SU-DHL-6 (cell line): ENCODE data around the gene MDM1.

ENCODE experiments used
- H2AFZ ChIP-seq: fragments of 200-600 bp; sonication (generic); 2 replicates; pipeline ENCODE4 v1.6.1; 2014; ENCODE audit warnings: low read depth, mild to moderate bottlenecking, moderate library complexity, mixed read lengths, antibody characterized with exemption, low read length; ENCODE audit not compliant: severe bottlenecking
- H3F3A ChIP-seq: fragments of 200-600 bp; shearing (Covaris generic); 2 replicates; pipeline ENCODE4 v1.6.0; 2016; ENCODE audit warnings: antibody characterized with exemption, mild to moderate bottlenecking; ENCODE audit not compliant: insufficient read depth
- H3K27ac ChIP-seq: fragments of 200-600 bp; sonication (generic); 2 replicates; pipeline ENCODE4 v1.5.1; 2016; ENCODE audit warnings: low read depth, mild to moderate bottlenecking, low read length, moderate library complexity, mixed read lengths
- H3K27me3 ChIP-seq: fragments of 200-600 bp; sonication (generic), shearing (Covaris generic); 2 replicates; pipeline ENCODE4 v1.6.0; 2014; ENCODE audit warnings: mild to moderate bottlenecking, low read length
- H3K36me3 ChIP-seq: fragments of 200-600 bp; sonication (generic); 2 replicates; pipeline ENCODE4 v1.6.1; 2014; ENCODE audit warnings: mild to moderate bottlenecking, low read length, mixed read lengths
- H3K4me2 ChIP-seq: fragments of 300-600, 200-600 bp; shearing (Covaris generic), sonication (generic); 2 replicates; pipeline ENCODE4 v1.6.0; 2014; ENCODE audit warnings: low read length, low read depth, mild to moderate bottlenecking; ENCODE audit not compliant: poor library complexity, severe bottlenecking
- H3K4me3 ChIP-seq: fragments of 200-600 bp; sonication (generic); 2 replicates; pipeline ENCODE4 v1.5.1; 2014; ENCODE audit warnings: antibody characterized with exemption, low read length, mild to moderate bottlenecking, mixed read lengths; ENCODE audit not compliant: insufficient read depth, poor library complexity, severe bottlenecking
- H3K79me2 ChIP-seq: fragments of 200-600 bp; sonication (generic); 2 replicates; pipeline ENCODE4 v1.6.1; 2014; ENCODE audit warnings: mild to moderate bottlenecking, low read length, moderate library complexity; ENCODE audit not compliant: insufficient read depth
- H3K9ac ChIP-seq: fragments of 200-600 bp; sonication (generic); 2 replicates; pipeline ENCODE4 v1.7.0; 2014; ENCODE audit warnings: mild to moderate bottlenecking, low read length
- H3K9me2 ChIP-seq: fragments of 200-600 bp; sonication (generic); replicated peaks from 2 replicates; pipeline ENCODE4 v1.6.1; 2014; ENCODE audit warnings: low read length; ENCODE audit not compliant: insufficient read depth
- H3K9me3 ChIP-seq: fragments of 200-600 bp; sonication (generic); 2 replicates; pipeline ENCODE4 v1.6.1; 2014; ENCODE audit warnings: low read length, mixed read lengths; ENCODE audit not compliant: insufficient read depth
- H4K20me1 ChIP-seq: fragments of 200-600 bp; sonication (generic); 2 replicates; pipeline ENCODE4 v1.6.1; 2014; ENCODE audit warnings: low read depth, mild to moderate bottlenecking, antibody characterized with exemption, low read length, moderate library complexity, mixed read lengths
- CTCF ChIP-seq: fragments of 200-600 bp; sonication (generic); IDR thresholded peaks from one replicate; pipeline ENCODE4 v1.5.1; 2017; ENCODE audit warnings: antibody characterized with exemption, mild to moderate bottlenecking, low read length, moderate library complexity; ENCODE audit not compliant: insufficient read depth, poor library complexity, severe bottlenecking
- EZH2phosphoT487 ChIP-seq: fragments of 200-600 bp; sonication (generic), shearing (Covaris generic); conservative IDR thresholded peaks from 2 replicates; pipeline ENCODE4 v1.6.1; 2018; ENCODE audit warnings: mild to moderate bottlenecking, antibody characterized with exemption, low read length, moderate library complexity, mixed read lengths

Gene MDM1

GRCh38 chr12:68374307-68374982 lies 42.3 kb upstream of the MDM1 start:
- no peak overlapping the region for H3K27ac ChIP-seq
- no peaks in the 10 kb centered on the region for H4K20me1 ChIP-seq
- H3K9me2 ChIP-seq: no peaks in the 10 kb centered on the region
- H3K9ac ChIP-seq: no peak overlapping the region
- no peaks in the 10 kb centered on the region for H3F3A ChIP-seq
- TF ChIP-seq CTCF (no peak), EZH2phosphoT487 (no peak)
- H3K4me3 ChIP-seq: no peak overlapping the region
- H3K79me2 ChIP-seq: no peaks in the 10 kb centered on the region
- no peak overlapping the region for H3K4me2 ChIP-seq
- no peaks in the 10 kb centered on the region for H3K9me3 ChIP-seq
- no peaks in the 10 kb centered on the region for H3K36me3 ChIP-seq
- no peaks in the 10 kb centered on the region for H3K27me3 ChIP-seq
- no peak overlapping the region for H2AFZ ChIP-seq

- Histone ChIP-seq H2AFZ (no peak overlapping the region), H3K27me3 (no peaks in the 10 kb centered on the region), H3K79me2 (no peaks in the 10 kb centered on the region), H3K9me2 (no peaks in the 10 kb centered on the region), H3F3A (no peaks in the 10 kb centered on the region), H3K4me3 (no peak overlapping the region), H3K9me3 (no peaks in the 10 kb centered on the region), H3K9ac (no peak overlapping the region), H3K27ac (no peak overlapping the region), H3K4me2 (no peak overlapping the region), H3K36me3 (no peaks in the 10 kb centered on the region), H4K20me1 (no peaks in the 10 kb centered on the region)
- TF ChIP-seq EZH2phosphoT487: no peak
- no peak for TF ChIP-seq CTCF
Measured at GRCh38 chr12:68370667-68371066, 38.5 kb upstream of the MDM1 start.

- Histone ChIP-seq H3K9me2 (no peaks in the 10 kb centered on the region), H3K36me3 (no peaks in the 10 kb centered on the region), H3K9ac (no peak overlapping the region)
Measured at GRCh38 chr12:68370006-68370590, 37.9 kb upstream of the MDM1 start.

More at GRCh38 chr12:68370006-68370590, 37.9 kb upstream of the MDM1 start:
- H3K4me2 ChIP-seq: no peak overlapping the region
- no peak overlapping the region for H3K4me3 ChIP-seq
- no peaks in the 10 kb centered on the region for H3K79me2 ChIP-seq
- no peaks in the 10 kb centered on the region for H3K9me3 ChIP-seq
- no peaks in the 10 kb centered on the region for H3K27me3 ChIP-seq
- no peaks in the 10 kb centered on the region for H4K20me1 ChIP-seq
- H3F3A ChIP-seq: no peaks in the 10 kb centered on the region
- H2AFZ ChIP-seq: no peak overlapping the region
- TF ChIP-seq CTCF (no peak), EZH2phosphoT487 (no peak)
- no peak overlapping the region for H3K27ac ChIP-seq
